ENCODE measurements around the gene PRPS1L1. TPM values are rescaled to one million over a fixed set of nuclear protein-coding genes. Genes with fewer than 3 reads are reported as not detected.

Gene PRPS1L1
- polyA plus RNA-seq (ENCODE audit: insufficient read depth in 1 of 5, insufficient read length in 5 of 5, low replicate concordance in 1 of 5): not detected
- long read RNA-seq, donor 1: 0 reads
- long read RNA-seq, donor 2: 0 reads
- long read RNA-seq, donor 3: 0 reads
- long read RNA-seq, donor 4: 0 reads
- long read RNA-seq, donor 5: 0 reads
- long read RNA-seq, donor 6: 0 reads
- long read RNA-seq, donor 7: 0 reads
- long read RNA-seq, donor 8: 0 reads

DNA sequence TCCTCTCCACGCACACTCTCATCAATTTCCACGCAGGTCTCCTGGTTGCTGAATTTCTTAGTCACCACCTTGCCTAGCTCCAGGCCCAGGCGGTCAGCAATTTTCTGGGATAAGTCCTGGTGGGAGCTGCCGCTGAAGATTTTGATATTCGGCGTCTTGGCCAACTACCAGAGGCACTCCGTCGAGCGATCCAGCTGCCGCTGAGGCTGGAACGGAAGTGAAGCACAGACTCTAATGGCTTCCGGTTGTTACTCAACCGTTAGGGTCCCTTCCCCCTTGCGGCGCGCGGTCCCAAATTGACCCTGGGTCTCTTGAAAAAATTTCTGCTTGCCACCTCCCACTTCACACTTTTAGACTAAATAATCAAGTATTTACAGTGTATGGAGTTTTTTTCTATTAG, at the start of gene PRPS1L1:
PRPS1L1 (minus strand) TSS at position 219 of the 400 bp plus-strand sequence.
- DNase-seq: no peak

DNA sequence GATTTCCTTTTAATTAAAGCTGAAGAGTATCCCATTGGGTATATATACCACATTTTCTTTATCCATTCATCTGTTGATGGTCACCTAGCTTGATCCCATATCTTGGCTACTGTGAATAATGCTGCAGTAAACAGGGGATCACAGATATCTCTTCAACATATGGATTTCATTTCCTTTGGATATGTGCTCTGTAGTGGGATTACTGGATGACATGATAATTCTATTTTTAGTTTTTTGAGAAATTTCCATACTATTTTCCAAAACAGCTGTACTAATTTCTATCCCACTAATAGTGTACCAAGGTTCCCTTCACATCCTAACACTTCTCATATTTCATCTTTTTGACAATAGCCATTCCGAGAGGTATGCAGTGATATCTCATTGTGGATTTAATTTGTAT, 48.8 kb upstream of the PRPS1L1 start:
- no peak for DNase-seq

DNA sequence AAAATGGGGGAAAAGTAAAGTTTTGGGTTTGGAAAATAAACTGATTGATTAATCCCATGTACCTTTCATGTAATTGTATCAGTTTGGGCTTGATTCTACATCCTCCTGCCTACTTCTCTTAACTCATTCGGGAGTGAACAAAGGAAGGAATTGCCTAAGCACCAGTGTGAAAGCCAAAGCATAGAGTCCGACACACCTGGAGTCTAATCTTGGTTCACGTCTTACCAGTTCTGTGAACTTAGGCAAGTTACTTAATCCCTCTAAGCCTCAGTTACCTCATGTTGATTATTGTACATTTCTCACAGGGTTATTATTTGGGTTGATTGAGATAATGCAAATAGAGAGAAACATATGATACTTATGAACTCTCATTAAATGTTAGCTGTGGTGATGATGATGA, 41.1 kb upstream of the PRPS1L1 start:
- DNase-seq: no peak

DNA sequence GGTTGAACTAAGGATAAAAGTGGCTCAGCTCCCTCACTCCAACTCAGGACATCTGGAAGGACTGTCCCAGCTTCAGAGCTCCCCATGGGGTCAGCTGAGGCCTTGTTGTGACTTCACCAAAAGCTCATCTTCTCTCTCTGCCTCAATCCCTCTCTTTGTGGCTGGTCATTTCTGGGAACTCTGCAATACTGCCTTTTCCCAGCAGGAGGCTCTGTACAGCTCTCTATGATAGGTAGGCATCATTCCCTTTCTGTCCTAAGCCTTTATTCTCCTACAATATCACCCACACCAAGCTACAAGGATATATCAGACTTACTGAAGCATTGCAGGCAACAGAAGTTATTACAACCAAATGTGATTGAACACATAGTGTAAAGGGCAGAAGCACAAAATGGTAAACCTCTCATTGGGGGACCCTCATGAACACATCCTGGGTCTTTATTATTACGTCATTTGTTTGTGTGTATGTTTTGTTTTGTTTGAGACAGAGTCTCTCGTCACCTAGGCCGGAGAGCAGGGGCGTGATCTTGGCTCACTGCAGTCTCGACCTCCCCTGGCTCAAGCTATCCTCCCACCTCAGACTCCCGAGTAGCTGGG, 36.7 kb upstream of the PRPS1L1 start:
- no peak for DNase-seq

DNA sequence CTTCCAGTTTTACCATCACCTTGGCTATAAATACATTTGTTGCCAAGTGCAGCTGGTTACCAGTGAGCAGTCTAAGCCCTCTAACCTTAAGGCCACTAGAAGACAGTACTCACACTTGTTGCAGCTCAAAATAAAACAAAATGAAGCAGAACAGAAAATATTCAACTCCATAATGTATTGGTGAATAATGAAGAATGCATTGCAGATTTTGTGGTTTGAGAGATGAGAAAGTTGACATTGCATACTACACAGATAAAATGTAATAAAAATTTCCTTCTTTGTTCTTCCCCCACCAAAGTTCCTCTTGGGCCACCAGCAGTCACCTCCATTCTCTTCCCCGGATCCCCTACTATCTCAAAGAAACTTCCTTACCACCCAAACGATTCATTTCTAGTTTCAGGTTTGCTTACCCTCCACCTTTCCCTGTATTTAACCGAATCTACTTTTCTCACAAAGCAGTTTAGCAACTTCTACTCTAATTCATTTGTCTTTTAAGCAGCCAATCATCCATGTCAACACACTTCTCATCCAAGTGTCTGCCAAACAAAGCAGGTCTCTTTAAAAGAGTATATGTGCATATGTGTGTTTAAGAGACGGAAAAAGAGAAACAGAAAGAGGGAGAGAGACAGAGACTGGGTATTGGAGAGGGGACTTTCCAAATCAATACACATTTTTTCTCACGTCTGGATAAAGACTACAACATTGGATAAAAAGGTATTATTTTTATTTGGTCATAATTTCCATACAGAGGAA, 35.7 kb upstream of the PRPS1L1 start:
- DNase-seq: no peak

DNA sequence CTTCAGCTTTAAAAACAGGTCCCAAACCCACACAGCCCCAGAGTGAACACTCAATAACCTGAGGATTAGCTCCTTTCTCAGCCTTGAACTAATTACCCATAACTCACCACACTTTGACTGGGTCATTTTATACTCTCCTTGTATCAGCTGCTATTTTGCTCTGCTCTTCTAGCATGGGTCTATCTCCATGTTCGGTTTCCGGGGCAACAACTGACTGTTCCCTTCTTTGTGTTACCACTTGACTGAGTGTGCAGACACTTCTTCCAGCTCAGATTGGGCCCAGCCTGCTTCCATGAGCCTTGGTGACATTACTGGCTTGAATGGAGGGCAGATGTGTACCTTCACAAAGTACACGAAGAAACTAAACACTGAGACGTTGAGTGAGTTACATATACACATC, 31.5 kb upstream of the PRPS1L1 start:
- no peak for DNase-seq

DNA sequence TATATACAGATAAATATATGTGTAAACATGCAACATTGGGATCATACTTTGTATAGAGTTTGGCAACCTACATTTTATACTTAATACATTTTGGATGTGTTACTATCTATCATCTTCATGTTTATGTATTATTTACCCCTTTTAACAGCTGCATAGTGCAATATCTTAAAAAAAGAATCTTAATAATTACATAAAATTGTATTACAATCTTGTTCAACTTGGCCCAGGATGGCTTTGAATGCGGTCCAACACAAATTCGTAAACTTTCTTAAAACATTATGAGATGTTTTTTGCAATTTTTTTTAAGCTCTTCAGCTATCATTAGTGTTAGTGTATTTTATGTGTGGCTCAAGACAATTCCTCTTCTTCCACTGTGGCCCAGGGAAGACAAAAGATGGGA, 26.3 kb upstream of the PRPS1L1 start:
- DNase-seq: peak; percentile 12 to 13

DNA sequence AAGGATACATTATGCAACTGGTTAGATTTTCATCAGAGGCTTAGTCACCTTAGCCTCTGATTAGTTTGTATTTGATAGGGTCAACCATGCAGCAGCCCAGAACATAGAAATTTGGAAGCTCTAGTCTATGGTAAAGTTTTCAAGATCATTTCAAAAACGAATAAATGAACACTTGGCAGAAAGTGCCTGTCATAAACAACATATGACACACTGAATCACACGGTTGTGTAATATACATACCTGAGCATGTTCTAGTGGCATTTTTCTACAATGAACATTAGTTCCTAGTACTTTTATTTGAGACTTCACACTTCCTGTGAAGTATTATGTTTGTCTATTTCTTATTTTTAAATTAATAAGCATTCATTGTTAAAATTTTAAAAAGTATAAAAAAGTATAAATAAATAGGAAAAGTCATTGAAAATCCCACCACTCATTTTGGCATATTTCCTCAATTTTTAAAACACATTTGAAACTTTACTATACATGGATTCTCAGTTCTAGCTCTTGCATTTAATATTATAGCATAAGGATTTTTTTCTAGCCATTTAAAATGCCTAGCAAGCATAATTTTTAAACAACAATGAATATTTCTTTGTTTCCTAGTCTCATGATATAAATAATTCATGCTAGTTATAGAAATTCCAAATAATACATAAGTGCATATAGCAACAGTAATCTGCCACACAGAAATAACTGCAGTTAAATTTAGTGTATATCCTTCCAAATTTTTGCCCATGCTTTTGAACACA, 25.7 kb upstream of the PRPS1L1 start:
- DNase-seq: no peak

DNA sequence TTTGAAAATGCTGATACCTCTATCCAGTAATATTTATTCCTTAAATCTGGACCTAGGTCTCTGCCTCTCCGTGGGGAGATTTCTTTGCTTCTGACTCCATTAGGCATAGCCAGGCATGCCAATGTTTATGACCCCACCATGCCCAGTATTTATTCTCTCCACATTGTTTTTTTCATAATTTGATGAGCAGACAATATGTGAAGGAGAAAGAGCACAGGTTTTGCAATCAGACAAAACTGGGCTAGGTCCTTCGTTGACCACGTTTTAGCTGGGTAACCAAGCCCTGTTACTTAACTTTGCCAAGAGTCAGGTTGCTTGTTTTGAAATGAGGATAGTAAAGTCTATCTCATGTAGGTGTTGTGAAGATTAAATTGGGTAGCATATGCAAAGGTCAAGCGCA, 21.6 kb upstream of the PRPS1L1 start:
- DNase-seq: no peak

DNA sequence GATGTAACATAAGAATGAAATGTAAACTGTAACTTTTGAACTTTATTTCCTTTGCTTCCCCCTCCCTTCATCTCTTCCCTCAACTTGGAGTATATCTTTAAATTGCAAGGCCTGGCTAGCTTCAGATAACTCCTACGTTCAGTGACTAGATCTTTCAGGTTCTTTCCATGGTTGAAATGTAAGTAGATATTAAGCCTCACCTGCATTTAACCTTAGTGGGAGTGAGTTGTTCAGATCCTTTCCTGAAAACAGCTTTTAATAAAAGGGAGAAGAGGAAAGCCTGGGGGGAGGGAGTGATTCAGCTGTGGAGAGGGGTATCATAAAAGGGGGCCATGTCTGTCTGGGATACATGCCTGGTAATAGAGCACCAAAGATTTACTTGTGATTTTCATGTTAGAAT, 19.0 kb upstream of the PRPS1L1 start:
- DNase-seq: no peak

DNA sequence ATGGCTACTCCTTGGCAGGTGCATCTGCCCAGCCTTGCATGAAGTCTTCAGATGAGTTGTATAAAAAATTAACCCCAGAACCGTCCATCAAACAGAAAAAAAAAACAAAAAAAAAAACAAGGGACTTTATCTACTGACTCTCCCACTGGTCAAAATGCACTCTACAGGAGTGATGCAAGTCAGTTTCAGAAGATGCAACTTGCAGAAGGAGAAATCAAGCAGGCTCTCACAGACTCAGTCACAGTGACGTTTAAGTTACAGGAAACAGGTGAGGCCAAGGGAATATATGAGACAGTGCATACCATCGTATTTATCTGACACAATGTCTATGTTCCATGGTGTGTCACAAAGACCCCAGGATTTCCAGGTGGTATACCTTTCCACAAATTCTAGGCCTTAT, 17.5 kb upstream of the PRPS1L1 start:
- DNase-seq: no peak

DNA sequence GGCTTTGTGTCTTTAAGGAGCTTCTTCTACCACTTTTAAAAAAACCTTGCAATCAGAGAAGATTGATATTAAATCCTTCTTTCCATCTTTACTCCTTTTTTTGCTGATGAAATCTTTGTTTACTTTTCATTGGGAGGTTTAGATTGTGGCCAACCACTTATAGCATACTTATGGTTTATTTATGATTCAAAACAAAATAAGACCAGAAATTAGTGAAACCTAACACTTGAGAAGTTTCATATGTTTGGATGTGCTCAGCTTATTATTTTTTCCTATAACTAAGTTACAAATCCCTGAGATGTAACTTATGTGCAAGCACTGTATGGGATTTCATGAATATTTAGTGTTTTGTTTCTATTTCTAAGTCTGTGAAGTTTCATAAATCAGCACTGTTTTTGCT, 13.5 kb upstream of the PRPS1L1 start:
- DNase-seq: no peak

DNA sequence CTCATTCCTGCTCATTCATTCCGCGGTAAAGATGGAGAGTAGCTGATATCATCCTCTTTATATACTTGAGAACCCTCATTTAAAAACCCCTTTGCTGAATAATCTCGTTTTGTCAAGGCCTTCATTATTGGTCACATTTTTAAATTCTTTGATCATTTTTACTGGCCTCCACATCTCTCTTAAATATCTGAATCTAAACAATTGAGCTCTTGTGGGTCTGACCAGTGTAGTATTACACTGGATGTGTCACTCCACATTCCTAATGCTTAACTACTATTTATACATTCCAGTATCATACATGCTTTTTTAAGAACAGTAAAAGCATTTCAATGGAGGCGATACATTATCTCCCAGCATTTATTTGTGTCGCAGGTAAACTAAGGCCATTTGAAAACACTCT, 12.6 kb upstream of the PRPS1L1 start:
- DNase-seq: no peak

DNA sequence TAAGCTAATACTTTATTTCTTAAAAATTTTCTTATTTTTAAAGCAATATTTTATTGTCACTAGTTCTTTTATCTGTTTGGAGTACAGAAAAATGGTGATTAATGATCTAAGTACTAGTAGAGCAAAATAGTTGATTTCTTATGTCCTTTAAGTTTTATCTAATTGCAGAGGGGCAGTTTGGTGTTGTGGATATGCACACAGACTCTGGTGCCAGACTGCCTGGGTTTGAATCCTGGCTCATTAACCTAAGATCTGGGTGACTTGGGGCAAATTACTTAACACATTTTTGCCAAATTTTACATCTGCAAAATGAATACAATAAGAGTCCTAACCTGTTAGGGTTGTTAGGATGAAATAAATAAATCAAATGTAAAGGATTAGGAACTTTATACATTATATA, 10.7 kb upstream of the PRPS1L1 start:
- no peak for DNase-seq

DNA sequence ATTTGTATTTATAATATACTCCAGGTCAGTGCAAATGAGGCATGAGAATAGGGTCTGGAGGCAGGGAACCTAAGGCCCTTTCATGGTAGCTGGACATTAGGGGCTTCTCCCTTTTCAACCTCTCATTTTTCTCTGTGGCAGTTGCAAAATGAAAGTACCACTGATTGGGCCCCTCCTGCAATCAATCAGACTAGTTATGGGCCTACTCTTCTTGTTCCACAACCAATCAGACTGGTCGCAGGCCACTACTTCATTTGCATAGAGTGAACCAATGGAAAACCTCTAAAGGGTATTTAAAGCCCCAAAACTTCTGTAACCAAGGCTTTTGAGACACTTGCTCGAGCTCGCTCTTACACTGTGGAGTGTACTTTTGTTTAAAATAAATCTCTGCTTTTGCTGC, 10.0 kb upstream of the PRPS1L1 start:
- DNase-seq: no peak

DNA sequence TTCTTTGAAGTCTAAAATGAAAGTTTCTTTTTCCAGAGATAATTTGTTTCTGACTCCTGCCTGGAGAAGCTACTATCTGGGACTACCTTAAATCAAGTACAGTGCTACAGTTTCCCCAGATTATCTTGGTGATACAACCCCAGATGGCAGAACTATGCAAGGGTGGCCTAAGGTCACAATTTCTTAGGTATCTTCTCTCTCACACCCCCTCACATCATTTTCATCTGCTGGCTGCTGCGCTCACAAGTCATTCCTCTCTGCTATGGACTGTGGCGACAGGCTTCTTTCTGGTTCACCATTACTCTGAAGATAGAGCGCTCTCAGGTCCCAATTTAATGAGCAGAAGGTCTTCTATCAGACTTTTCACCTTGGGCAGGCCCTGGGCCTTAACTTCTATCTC, 9.1 kb upstream of the PRPS1L1 start:
- DNase-seq: no peak

DNA sequence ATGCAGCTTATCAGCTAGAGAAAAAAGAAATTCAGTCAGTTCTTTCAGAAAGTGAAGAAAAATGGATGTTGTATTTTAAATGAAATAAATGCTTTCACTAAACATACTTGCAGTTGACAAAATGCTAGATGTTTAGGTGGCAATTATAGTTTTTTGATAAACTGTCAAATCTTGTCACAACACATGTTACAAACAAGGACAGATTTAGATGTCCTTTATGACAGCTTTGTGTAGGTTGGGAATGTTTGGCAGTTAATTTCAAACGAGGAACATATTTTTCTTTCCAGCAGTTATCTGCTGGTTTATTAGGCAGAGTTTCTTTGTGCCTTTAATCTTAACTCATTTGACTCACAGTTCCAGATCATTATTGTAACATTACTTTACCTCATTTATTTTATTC, 3.1 kb upstream of the PRPS1L1 start:
- no peak for DNase-seq

DNA sequence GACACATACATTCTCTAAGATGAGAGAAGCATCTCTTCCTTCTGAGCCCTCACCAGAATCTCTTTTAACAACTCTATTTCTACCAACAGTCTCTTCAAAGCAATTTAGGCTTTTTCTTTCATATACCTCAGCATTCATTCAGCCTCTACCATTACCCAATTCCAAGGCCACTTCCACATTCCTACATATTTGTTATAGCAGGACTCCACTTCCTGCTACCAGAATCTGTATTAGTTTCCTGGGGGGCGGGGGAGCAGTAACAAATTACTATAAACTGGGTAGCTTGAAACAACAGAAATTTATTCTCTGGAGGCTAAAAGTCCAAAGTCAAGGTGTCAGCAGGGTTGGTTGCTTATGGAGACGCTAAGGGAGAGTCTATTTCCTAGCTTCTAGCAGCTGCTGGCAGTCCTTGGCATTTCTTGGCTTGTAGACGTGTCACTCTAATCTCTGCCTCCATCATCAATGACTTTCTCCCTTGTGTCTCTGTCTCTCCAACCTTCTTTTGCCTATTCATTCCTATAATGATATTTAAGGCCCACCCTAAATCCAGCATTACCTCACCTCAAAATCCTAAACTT, 7.4 kb downstream of the PRPS1L1 start:
- no peak for DNase-seq

DNA sequence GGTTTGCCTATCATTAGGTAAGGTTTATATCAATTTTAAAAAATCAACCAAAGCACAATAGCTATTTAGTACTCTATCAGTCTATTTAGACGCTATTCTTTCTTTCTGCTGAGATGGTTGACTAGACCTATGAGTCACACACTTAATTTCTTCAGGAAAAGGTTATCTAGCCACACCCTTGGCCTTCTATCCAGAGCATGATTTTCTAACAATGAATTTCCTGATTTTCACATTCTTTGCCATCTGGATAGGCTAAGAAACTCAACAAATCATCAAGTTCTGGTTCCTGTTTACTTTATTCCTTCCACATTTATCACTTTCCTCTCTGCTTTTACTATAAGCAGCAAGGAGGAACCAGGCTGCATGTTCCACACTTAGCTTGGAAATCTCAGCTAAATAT, 8.1 kb downstream of the PRPS1L1 start:
- no peak for DNase-seq

DNA sequence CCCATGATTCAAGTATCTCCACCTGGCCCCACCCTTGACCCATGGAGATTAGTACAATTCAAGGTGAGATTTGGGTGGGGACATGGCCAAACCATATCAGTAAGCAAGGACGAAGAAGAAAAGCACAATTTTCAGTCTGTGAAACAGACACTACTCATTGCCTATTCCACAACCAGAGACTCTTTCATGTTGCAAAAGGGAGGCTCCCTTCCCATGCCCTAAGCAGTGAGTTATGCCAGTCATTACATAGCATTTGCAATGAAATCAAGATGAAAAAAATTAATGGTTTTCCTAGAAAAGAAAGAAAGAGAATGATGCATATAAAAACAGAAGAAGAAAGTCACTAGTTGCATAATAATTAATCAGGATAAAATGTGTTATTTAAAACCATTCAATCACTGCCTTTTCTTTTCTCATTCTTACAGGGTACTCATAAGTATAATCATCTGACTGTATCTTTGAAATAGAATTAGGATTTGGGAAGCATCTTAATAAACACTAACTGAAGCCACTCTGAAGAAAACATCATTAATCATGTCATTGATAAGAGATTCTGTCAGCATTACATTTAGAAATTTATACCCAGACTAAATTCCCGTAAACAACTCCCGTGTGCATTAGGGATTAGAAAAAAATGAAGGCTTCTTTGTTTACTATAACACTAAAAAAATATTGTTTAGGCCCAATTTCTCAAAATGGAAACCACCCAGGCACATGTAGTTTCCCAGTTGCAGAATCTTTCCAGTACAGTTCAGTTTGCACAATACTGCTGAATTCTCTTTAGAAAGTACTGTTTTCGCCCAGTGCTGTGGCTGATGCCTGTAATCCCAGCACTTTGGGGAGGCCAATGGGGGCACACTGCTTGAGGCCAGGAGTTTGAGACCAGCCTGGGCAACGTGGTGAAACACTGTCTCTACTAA, 9.1 kb downstream of the PRPS1L1 start:
- DNase-seq: no peak
